H9 (cell line): Measurements from ENCODE around the gene FBN3. TPM values are rescaled to one million over a fixed set of nuclear protein-coding genes. Genes with fewer than 3 reads are reported as not detected.

ENCODE experiments used
- DNase-seq: peaks from one replicate; pipeline ENCODE4 v3.0.0-alpha.2; 2017
- H2AFZ ChIP-seq: one replicate; pipeline ENCODE4 v1.6.1; 2013; ENCODE audit warnings: mild to moderate bottlenecking, low read length, control low read depth, moderate library complexity
- H2AK5ac ChIP-seq: 2 replicates; pipeline ENCODE4 v1.6.1; 2013; ENCODE audit warnings: low read length, control low read depth, mixed read lengths; ENCODE audit not compliant: insufficient read length
- H2BK120ac ChIP-seq: one replicate; pipeline ENCODE4 v1.6.1; 2013; ENCODE audit warnings: low read depth, mild to moderate bottlenecking, low read length, control low read depth, inconsistent platforms; ENCODE audit not compliant: poor library complexity, severe bottlenecking
- H2BK12ac ChIP-seq: 2 replicates; pipeline ENCODE4 v1.6.1; 2013; ENCODE audit warnings: low read length, control low read depth, mixed read lengths, low read depth; ENCODE audit not compliant: insufficient read length
- H2BK15ac ChIP-seq: 2 replicates; pipeline ENCODE4 v1.6.1; 2013; ENCODE audit warnings: low read depth, low read length, control low read depth
- H2BK20ac ChIP-seq: one replicate; pipeline ENCODE4 v1.6.1; 2013; ENCODE audit warnings: low read depth, mild to moderate bottlenecking, low read length, control low read depth, inconsistent platforms; ENCODE audit not compliant: poor library complexity, severe bottlenecking
- H2BK5ac ChIP-seq: 2 replicates; pipeline ENCODE4 v1.6.1; 2013; ENCODE audit warnings: low read length, control low read depth, mixed read lengths; ENCODE audit not compliant: insufficient read length
- H3K14ac ChIP-seq: 2 replicates; pipeline ENCODE4 v1.6.1; 2013; ENCODE audit warnings: low read length, control low read depth; ENCODE audit not compliant: insufficient read depth
- H3K18ac ChIP-seq: 2 replicates; pipeline ENCODE4 v1.6.1; 2013; ENCODE audit warnings: low read depth, mild to moderate bottlenecking, mixed read lengths, low read length, control low read depth; ENCODE audit not compliant: insufficient read length
- H3K23ac ChIP-seq: 2 replicates; pipeline ENCODE4 v1.6.1; 2013; ENCODE audit warnings: low read length, control low read depth, mixed read lengths, low read depth; ENCODE audit not compliant: insufficient read length
- H3K23me2 ChIP-seq: 2 replicates; pipeline ENCODE4 v1.6.1; 2013; ENCODE audit warnings: low read depth, mild to moderate bottlenecking, mixed read lengths, low read length, control low read depth; ENCODE audit not compliant: insufficient read length, poor library complexity, severe bottlenecking
- H3K27ac ChIP-seq: 2 replicates; pipeline ENCODE4 v1.5.1; 2013; ENCODE audit warnings: low read length, control low read depth, mixed read lengths, low read depth; ENCODE audit not compliant: insufficient read length
- H3K27me3 ChIP-seq: 2 replicates; pipeline ENCODE4 v1.6.1; 2013; ENCODE audit warnings: low read length, control low read depth, inconsistent platforms; ENCODE audit not compliant: insufficient read depth
- H3K4ac ChIP-seq: 2 replicates; pipeline ENCODE4 v1.6.1; 2013; ENCODE audit warnings: low read depth, mild to moderate bottlenecking, control low read depth, inconsistent platforms, low read length, moderate library complexity
- H3K4me1 ChIP-seq: 2 replicates; pipeline ENCODE4 v1.6.1; 2013; ENCODE audit warnings: low read length, control low read depth, inconsistent platforms; ENCODE audit not compliant: insufficient read depth
- H3K4me2 ChIP-seq: 2 replicates; pipeline ENCODE4 v1.6.1; 2013; ENCODE audit warnings: low read length, control low read depth, mixed read lengths; ENCODE audit not compliant: insufficient read length, insufficient read depth
- H3K56ac ChIP-seq: 2 replicates; pipeline ENCODE4 v1.6.1; 2013; ENCODE audit warnings: low read depth, mild to moderate bottlenecking, mixed read lengths, low read length, control low read depth; ENCODE audit not compliant: insufficient read length
- H3K79me1 ChIP-seq: 2 replicates; pipeline ENCODE4 v1.6.1; 2013; ENCODE audit warnings: low read depth, mild to moderate bottlenecking, moderate library complexity, low read length, control low read depth, inconsistent platforms; ENCODE audit not compliant: insufficient read depth, poor library complexity, severe bottlenecking
- H3K79me2 ChIP-seq: 2 replicates; pipeline ENCODE4 v1.6.1; 2013; ENCODE audit warnings: low read length, control low read depth, inconsistent platforms; ENCODE audit not compliant: insufficient read depth
- H3K9ac ChIP-seq: 2 replicates; pipeline ENCODE4 v1.6.1; 2013; ENCODE audit warnings: low read length, control low read depth, mixed read lengths; ENCODE audit not compliant: insufficient read length; ENCODE audit errors: extremely low read depth
- H3K9me3 ChIP-seq: one replicate; pipeline ENCODE4 v1.6.1; 2013; ENCODE audit warnings: low read depth, low read length, inconsistent platforms; ENCODE audit not compliant: control insufficient read depth
- H3T11ph ChIP-seq: one replicate; pipeline ENCODE4 v1.6.1; 2013; ENCODE audit warnings: mild to moderate bottlenecking, low read length, control low read depth, inconsistent platforms
- H4K20me1 ChIP-seq: one replicate; pipeline ENCODE4 v1.6.1; 2013; ENCODE audit not compliant: control insufficient read depth, insufficient read length, insufficient read depth
- H4K5ac ChIP-seq: 2 replicates; pipeline ENCODE4 v1.6.1; 2013; ENCODE audit warnings: low read depth, mild to moderate bottlenecking, mixed read lengths, low read length, control low read depth; ENCODE audit not compliant: insufficient read length
- H4K8ac ChIP-seq: replicated peaks from 2 replicates; pipeline ENCODE4 v1.6.1; 2013; ENCODE audit warnings: low read length, control low read depth, mixed read lengths, low read depth; ENCODE audit not compliant: insufficient read length
- H4K91ac ChIP-seq: 2 replicates; pipeline ENCODE4 v1.6.1; 2013; ENCODE audit warnings: low read depth, mild to moderate bottlenecking, moderate library complexity, mixed read lengths, low read length, control low read depth; ENCODE audit not compliant: insufficient read length
- H3K27ac Mint-ChIP-seq, 3 experiments: 2 replicates in 2 of 3; 3 replicates in 1 of 3; pipeline ENCODE4 v1.8.0; 2020 to 2021; ENCODE audit warnings: mixed read lengths in 3 of 3, mild to moderate bottlenecking in 1 of 3, moderate library complexity in 1 of 3
- H3K27me3 Mint-ChIP-seq: 2 replicates; pipeline ENCODE4 v1.8.0; 2021; ENCODE audit warnings: low read depth, mild to moderate bottlenecking, moderate library complexity, mixed read lengths
- H3K36me3 Mint-ChIP-seq, 3 experiments: 2 replicates in 2 of 3; 3 replicates in 1 of 3; pipeline ENCODE4 v1.8.0; 2020 to 2021; ENCODE audit warnings: low read depth in 3 of 3, mixed read lengths in 3 of 3; ENCODE audit not compliant: insufficient read depth in 1 of 3
- H3K4me1 Mint-ChIP-seq, 2 experiments: 2 replicates each; pipeline ENCODE4 v1.8.0; 2020; ENCODE audit warnings: mixed read lengths in 2 of 2
- H3K4me3 Mint-ChIP-seq, 2 experiments: 2 replicates in 1 of 2; 3 replicates in 1 of 2; pipeline ENCODE4 v1.8.0; 2020 to 2021; ENCODE audit warnings: mild to moderate bottlenecking in 2 of 2, mixed read lengths in 2 of 2, moderate library complexity in 1 of 2
- H3K9me3 Mint-ChIP-seq, 2 experiments: 2 replicates in 1 of 2; 3 replicates in 1 of 2; pipeline ENCODE4 v1.8.0; 2020; ENCODE audit warnings: mild to moderate bottlenecking in 2 of 2, mixed read lengths in 2 of 2, moderate library complexity in 1 of 2
- WGBS: extraction: QIAGEN DNeasy Blood & Tissue Kit; methylation state at CpG from one replicate; pipeline ENCODE4 v1.1.7; 2013; ENCODE audit warnings: missing lambda C conversion rate, low lambda C conversion rate, mixed read lengths; ENCODE audit not compliant: insufficient read length; ENCODE audit errors: extremely low coverage; 5-methylcytosine and 5-hydroxymethylcytosine counted together
- total RNA-seq: library from RNA; stranded (reverse); gene quantifications from 2 replicates; pipeline ENCODE4 v1.2.1, GENCODE V29; 2021
- TF ChIP-seq, protein P1 (sequence below): fragments of 200-600 bp; sonication (generic); conservative IDR thresholded peaks from 3 replicates; pipeline ENCODE4 v1.8.0; 2021; ENCODE audit warnings: antibody characterized with exemption, mild to moderate bottlenecking

FBN3 gene
- total RNA-seq, 1 experiment from 2014 or later, result 31.0 TPM

DNA sequence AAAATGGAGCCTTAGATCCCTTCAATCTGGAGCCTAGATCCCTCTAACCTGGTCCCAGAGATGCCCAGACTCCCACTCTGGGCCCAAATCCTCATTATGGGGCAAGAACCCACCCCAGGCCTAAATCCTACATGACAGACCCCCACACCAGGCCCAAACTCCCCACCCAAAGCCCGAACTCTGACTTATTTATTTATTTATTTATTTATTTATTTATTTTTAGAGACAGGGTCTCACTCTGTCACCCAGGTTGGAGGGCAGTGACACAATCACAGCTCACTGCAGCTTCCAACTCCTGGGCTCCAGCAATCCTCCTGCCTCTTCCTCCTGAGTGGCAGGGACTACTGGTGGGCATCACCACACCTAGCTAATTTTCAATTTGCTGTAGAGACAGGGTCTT, 12.0 kb downstream of the FBN3 start:
- no CpG with 5 or more reads among the region's 1 CpG for WGBS
- TF ChIP-seq, protein P1, sequence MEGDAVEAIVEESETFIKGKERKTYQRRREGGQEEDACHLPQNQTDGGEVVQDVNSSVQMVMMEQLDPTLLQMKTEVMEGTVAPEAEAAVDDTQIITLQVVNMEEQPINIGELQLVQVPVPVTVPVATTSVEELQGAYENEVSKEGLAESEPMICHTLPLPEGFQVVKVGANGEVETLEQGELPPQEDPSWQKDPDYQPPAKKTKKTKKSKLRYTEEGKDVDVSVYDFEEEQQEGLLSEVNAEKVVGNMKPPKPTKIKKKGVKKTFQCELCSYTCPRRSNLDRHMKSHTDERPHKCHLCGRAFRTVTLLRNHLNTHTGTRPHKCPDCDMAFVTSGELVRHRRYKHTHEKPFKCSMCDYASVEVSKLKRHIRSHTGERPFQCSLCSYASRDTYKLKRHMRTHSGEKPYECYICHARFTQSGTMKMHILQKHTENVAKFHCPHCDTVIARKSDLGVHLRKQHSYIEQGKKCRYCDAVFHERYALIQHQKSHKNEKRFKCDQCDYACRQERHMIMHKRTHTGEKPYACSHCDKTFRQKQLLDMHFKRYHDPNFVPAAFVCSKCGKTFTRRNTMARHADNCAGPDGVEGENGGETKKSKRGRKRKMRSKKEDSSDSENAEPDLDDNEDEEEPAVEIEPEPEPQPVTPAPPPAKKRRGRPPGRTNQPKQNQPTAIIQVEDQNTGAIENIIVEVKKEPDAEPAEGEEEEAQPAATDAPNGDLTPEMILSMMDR, result no peak

More for the DNA sequence above, 12.0 kb downstream of the FBN3 start:
- H4K8ac ChIP-seq, result no peak overlapping the region
- H3K79me2 ChIP-seq, result no peaks in the 10 kb centered on the region
- no peak overlapping the region for H4K5ac ChIP-seq
- H3K79me1 ChIP-seq, result no peaks in the 10 kb centered on the region
- H3K14ac ChIP-seq, result no peak overlapping the region
- H3K4me3 Mint-ChIP-seq, result no peak overlapping the region
- no peak for DNase-seq
- no peaks in the 10 kb centered on the region for H3K4me1 Mint-ChIP-seq
- peaks cover 17 to 46% (median 31%) of the 10 kb centered on the region in 3 experiments; a peak in 6 of 7 replicates for H3K36me3 Mint-ChIP-seq
- H2BK20ac ChIP-seq, result no peak overlapping the region
- no peak overlapping the region for H3K4ac ChIP-seq
- no peak overlapping the region for H2AFZ ChIP-seq
- no peaks in the 10 kb centered on the region for H4K20me1 ChIP-seq
- no peak overlapping the region for H2BK120ac ChIP-seq
- H3K27ac ChIP-seq, result no peak overlapping the region
- H3K27ac Mint-ChIP-seq, result no peak overlapping the region
- H3K9me3 Mint-ChIP-seq, result no peaks in the 10 kb centered on the region
- no peak overlapping the region for H3K23ac ChIP-seq
- no peak overlapping the region for H2AK5ac ChIP-seq
- H3K9me3 ChIP-seq, result no peaks in the 10 kb centered on the region
- no peaks in the 10 kb centered on the region for H3K4me1 ChIP-seq
- no peak overlapping the region for H3K18ac ChIP-seq
- no peak overlapping the region for H3K56ac ChIP-seq
- peaks cover 6% of the 10 kb centered on the region for H3K23me2 ChIP-seq
- no peak overlapping the region for H3K9ac ChIP-seq
- no peak overlapping the region for H3T11ph ChIP-seq
- no peak overlapping the region for H2BK12ac ChIP-seq
- no peak overlapping the region for H2BK15ac ChIP-seq
- no peak overlapping the region for H2BK5ac ChIP-seq
- H4K91ac ChIP-seq, result no peak overlapping the region
- no peaks in the 10 kb centered on the region; the same call in 1 of the 2 replicates for H3K27me3 Mint-ChIP-seq
- H3K4me2 ChIP-seq, result no peak overlapping the region
- no peaks in the 10 kb centered on the region for H3K27me3 ChIP-seq
